Smooth muscle cell (in vitro differentiated cells): ENCODE results near the gene MCTP2. TPM values are rescaled to one million over a fixed set of nuclear protein-coding genes. Genes with fewer than 3 reads are reported as not detected.

ENCODE experiments used
- DNase-seq: peaks from one replicate; lab custom pipeline; 2025; ENCODE audit not compliant: unreplicated experiment; lab: John Stamatoyannopoulos, UW
- H2AFZ ChIP-seq: fragments of 200-600 bp; sonication (generic); 2 replicates; pipeline ENCODE4 v1.6.0; 2016; ENCODE audit warnings: antibody characterized with exemption, low read depth, mild to moderate bottlenecking
- H3F3A ChIP-seq: fragments of 200-600 bp; sonication (generic); 2 replicates; pipeline ENCODE4 v1.6.0; 2017; ENCODE audit warnings: antibody characterized with exemption, low read depth
- H3K27ac ChIP-seq: fragments of 200-600 bp; sonication (generic); 2 replicates; pipeline ENCODE4 v1.5.1; 2016; ENCODE audit warnings: low read depth, mild to moderate bottlenecking
- H3K27me3 ChIP-seq: fragments of 200-600 bp; sonication (generic); 2 replicates; pipeline ENCODE4 v1.6.1; 2016; ENCODE audit warnings: low read depth, mild to moderate bottlenecking
- H3K36me3 ChIP-seq: fragments of 200-600 bp; sonication (generic); 2 replicates; pipeline ENCODE4 v1.5.1; 2016; ENCODE audit warnings: low read depth
- H3K4me1 ChIP-seq: fragments of 200-600 bp; sonication (generic); 2 replicates; pipeline ENCODE4 v1.5.1; 2016; ENCODE audit warnings: low read depth
- H3K4me2 ChIP-seq: fragments of 200-600 bp; sonication (generic); 2 replicates; pipeline ENCODE4 v1.6.0; 2016; ENCODE audit warnings: mild to moderate bottlenecking
- H3K4me3 ChIP-seq: fragments of 200-600 bp; sonication (generic); 2 replicates; pipeline ENCODE4 v1.5.1; 2016; ENCODE audit warnings: mild to moderate bottlenecking
- H3K79me2 ChIP-seq: fragments of 200-600 bp; sonication (generic); 2 replicates; pipeline ENCODE4 v1.6.0; 2016; ENCODE audit warnings: low read depth, mild to moderate bottlenecking
- H3K9ac ChIP-seq: fragments of 200-600 bp; sonication (generic); 2 replicates; pipeline ENCODE4 v1.6.0; 2016; ENCODE audit warnings: low read depth
- H3K9me3 ChIP-seq: fragments of 200-600 bp; sonication (generic); replicated peaks from 2 replicates; pipeline ENCODE4 v1.5.1; 2016; ENCODE audit warnings: low read depth
- H4K20me1 ChIP-seq: fragments of 200-600 bp; sonication (generic); 2 replicates; pipeline ENCODE4 v1.6.0; 2016; ENCODE audit warnings: low read depth
- WGBS: methylation state at CpG from one replicate; pipeline ENCODE4 v1.1.7; 2016; ENCODE audit warnings: low lambda C conversion rate; 5-methylcytosine and 5-hydroxymethylcytosine counted together
- polyA plus RNA-seq: library from polyadenylated mRNA; unstranded; fragments of >200 nt; fragmentation: Nextera tagmentation; extraction: Ambion mirVana; gene quantifications from 2 replicates; pipeline ENCODE4 v1.2.1, GENCODE V29; 2016
- total RNA-seq: library from RNA; depleted of rRNA; stranded (reverse); fragments of >200 nt; gene quantifications from 2 replicates; pipeline ENCODE4 v1.2.3, GENCODE V29; 2014
- TF ChIP-seq, protein P1 (sequence below): fragments of 200-600 bp; sonication (generic); IDR thresholded peaks from 2 replicates; pipeline ENCODE4 v1.5.1; 2017; ENCODE audit warnings: borderline replicate concordance, mild to moderate bottlenecking, antibody characterized with exemption; ENCODE audit not compliant: insufficient read depth, poor library complexity, severe bottlenecking

The MCTP2 gene
- total and polyA plus RNA-seq, 2 experiments from 2014 or later = 12.1 to 32.1 TPM

DNA sequence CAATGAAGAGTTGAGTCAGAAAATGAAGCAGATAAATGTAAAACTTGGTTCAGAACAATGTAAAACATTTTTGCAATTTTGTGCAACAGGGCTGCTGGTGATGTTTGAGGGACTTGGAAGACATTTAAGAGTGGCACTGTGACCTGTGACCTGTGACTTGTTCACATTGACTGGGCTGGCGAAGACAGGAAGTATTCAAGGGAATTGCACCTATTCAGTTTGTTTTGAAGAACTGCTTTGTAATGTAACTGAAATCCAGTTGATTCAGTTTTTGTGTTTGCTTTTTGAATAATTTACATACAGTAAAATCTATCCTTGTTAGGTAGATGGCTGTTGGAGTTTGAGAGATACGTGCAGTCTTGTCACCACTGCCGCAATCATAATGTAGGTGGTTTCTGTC, 35.4 kb downstream of the MCTP2 start:
- no peak for DNase-seq
- Histone ChIP-seq H3K36me3 (no peaks in the 10 kb centered on the region), H3K4me2 (peak overlapping the region; percentile 45), H3K9ac (no peak overlapping the region), H3K27ac (peak overlapping the region; percentile 37), H4K20me1 (peaks cover 2% of the 10 kb centered on the region), H2AFZ (no peak overlapping the region), H3K27me3 (no peaks in the 10 kb centered on the region), H3K9me3 (no peaks in the 10 kb centered on the region), H3K4me3 (no peak overlapping the region), H3F3A (no peaks in the 10 kb centered on the region), H3K79me2 (peaks cover 14% of the 10 kb centered on the region), H3K4me1 (peaks cover 7% of the 10 kb centered on the region)
- 97% methylated on average over 3 of the region's 3 CpGs for WGBS
- TF ChIP-seq, protein P1, sequence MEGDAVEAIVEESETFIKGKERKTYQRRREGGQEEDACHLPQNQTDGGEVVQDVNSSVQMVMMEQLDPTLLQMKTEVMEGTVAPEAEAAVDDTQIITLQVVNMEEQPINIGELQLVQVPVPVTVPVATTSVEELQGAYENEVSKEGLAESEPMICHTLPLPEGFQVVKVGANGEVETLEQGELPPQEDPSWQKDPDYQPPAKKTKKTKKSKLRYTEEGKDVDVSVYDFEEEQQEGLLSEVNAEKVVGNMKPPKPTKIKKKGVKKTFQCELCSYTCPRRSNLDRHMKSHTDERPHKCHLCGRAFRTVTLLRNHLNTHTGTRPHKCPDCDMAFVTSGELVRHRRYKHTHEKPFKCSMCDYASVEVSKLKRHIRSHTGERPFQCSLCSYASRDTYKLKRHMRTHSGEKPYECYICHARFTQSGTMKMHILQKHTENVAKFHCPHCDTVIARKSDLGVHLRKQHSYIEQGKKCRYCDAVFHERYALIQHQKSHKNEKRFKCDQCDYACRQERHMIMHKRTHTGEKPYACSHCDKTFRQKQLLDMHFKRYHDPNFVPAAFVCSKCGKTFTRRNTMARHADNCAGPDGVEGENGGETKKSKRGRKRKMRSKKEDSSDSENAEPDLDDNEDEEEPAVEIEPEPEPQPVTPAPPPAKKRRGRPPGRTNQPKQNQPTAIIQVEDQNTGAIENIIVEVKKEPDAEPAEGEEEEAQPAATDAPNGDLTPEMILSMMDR = no peak

DNA sequence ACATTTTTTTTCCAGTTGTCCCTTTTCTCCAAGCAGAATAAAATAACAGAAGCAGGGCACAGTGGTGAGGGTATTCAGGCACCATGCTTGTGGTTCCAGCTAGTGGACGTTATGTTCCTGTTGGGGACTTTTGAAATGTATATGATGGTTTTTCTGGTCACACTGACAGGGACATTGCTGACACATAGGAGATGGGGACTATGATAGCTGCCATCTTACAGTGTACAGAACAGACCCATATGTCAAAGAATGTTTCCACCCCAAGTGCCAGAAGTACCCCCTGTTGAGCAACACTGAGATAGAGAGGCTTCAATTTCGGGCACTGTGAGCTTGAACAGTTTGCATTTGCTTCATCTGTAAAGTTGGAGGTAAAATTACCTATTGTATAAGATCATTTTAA, 38.6 kb downstream of the MCTP2 start:
- 88% methylated on average over 2 of the region's 2 CpGs for WGBS
- no peak overlapping the region for H3K9ac ChIP-seq

DNA sequence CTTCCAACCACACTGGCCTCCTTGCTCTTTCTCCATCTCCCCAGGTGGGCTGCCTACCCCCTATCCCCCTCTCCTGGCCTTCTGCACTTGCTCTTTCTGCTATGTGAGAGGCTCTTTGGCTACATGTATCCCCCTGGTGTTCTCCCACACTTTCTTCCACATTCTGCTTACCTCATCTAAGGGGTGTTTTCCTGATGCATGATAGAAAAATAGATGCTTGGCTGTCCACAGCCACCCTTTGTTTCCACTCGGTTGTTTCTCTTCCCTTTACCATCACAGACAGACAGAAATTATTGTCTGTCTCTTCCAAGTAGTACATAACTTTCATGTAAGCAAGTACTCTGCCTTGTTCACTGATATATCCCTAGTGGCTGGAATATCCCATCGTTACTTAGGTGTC, 39.2 kb downstream of the MCTP2 start:
- H3K27ac ChIP-seq = no peak overlapping the region
- H3K9me3 ChIP-seq = no peaks in the 10 kb centered on the region
- H3K27me3 ChIP-seq = no peaks in the 10 kb centered on the region
- no peak overlapping the region for H3K9ac ChIP-seq
- no peak overlapping the region for H2AFZ ChIP-seq
- no peak overlapping the region for H3K4me2 ChIP-seq
- peaks cover 7% of the 10 kb centered on the region for H3K4me1 ChIP-seq
- TF ChIP-seq, protein P1 = no peak
- peaks cover 14% of the 10 kb centered on the region for H3K79me2 ChIP-seq
- H3K36me3 ChIP-seq = no peaks in the 10 kb centered on the region
- no peak for DNase-seq
- peaks cover 11% of the 10 kb centered on the region for H4K20me1 ChIP-seq
- H3F3A ChIP-seq = no peaks in the 10 kb centered on the region
- 94% methylated on average over 2 of the region's 2 CpGs for WGBS
- no peak overlapping the region for H3K4me3 ChIP-seq

More for the DNA sequence above, 38.6 kb downstream of the MCTP2 start:
- DNase-seq = no peak
- Histone ChIP-seq H3K27me3 (no peaks in the 10 kb centered on the region), H3K4me3 (no peak overlapping the region), H3K27ac (no peak overlapping the region), H2AFZ (no peak overlapping the region), H3K9me3 (no peaks in the 10 kb centered on the region), H3K79me2 (peaks cover 14% of the 10 kb centered on the region), H3F3A (no peaks in the 10 kb centered on the region), H3K4me2 (no peak overlapping the region), H4K20me1 (peaks cover 11% of the 10 kb centered on the region), H3K36me3 (no peaks in the 10 kb centered on the region), H3K4me1 (peaks cover 7% of the 10 kb centered on the region)
- TF ChIP-seq, protein P1 = no peak

- Histone ChIP-seq H3K9me3 (no peaks in the 10 kb centered on the region), H3K9ac (no peak overlapping the region), H4K20me1 (peaks cover 17% of the 10 kb centered on the region), H2AFZ (no peak overlapping the region), H3K4me2 (no peak overlapping the region), H3K27me3 (no peaks in the 10 kb centered on the region), H3K79me2 (peaks cover 14% of the 10 kb centered on the region), H3K36me3 (no peaks in the 10 kb centered on the region), H3F3A (no peaks in the 10 kb centered on the region), H3K4me3 (no peak overlapping the region), H3K27ac (no peak overlapping the region), H3K4me1 (no peaks in the 10 kb centered on the region)
- TF ChIP-seq, protein P1 = no peak
- DNase-seq = no peak
- 90% methylated on average over 7 of the region's 7 CpGs for WGBS
Measured at GRCh38 chr15:94272251-94272898, 41.0 kb downstream of the MCTP2 start.
